Breast epithelium (tissue), 3 donors: ENCODE measurements around the gene CR1.

Source experiments
- CTCF ChIP-seq, 3 donors: fragments of 450-650 bp; IDR thresholded peaks; one replicate each; pipeline ENCODE4 v1.5.1; 2016 to 2017; ENCODE audit warnings: antibody characterized with exemption in 3 of 3, mild to moderate bottlenecking in 3 of 3, moderate library complexity in 3 of 3
- POLR2A ChIP-seq: fragments of 450-650 bp; IDR thresholded peaks from one replicate; pipeline ENCODE4 v1.6.1; 2016; ENCODE audit warnings: antibody characterized with exemption, mild to moderate bottlenecking, moderate library complexity

GRCh38 chr1:207631137-207631536 is 135.2 kb downstream of the CR1 start:
- TF ChIP-seq CTCF (IDR thresholded peaks at IDR 0.05) = no peak
- no peak for TF ChIP-seq POLR2A
